Muscle of leg (tissue), 11 donors: ENCODE data around the gene ENPP3. TPM values are rescaled to one million over a fixed set of nuclear protein-coding genes. Genes with fewer than 3 reads are reported as not detected.

Experiments used
- DNase-seq: peaks from one replicate; pipeline ENCODE4 v3.0.0; 2013
- H3K27ac ChIP-seq: one replicate; pipeline ENCODE4 v1.5.1; 2013; ENCODE audit warnings: mild to moderate bottlenecking, low read length, control low read depth
- H3K27me3 ChIP-seq: one replicate; pipeline ENCODE4 v1.6.1; 2013; ENCODE audit warnings: low read length; ENCODE audit not compliant: control insufficient read depth, insufficient read depth
- H3K36me3 ChIP-seq: one replicate; pipeline ENCODE4 v1.6.1; 2013; ENCODE audit warnings: low read length; ENCODE audit not compliant: control insufficient read depth, insufficient read depth
- H3K4me1 ChIP-seq: one replicate; pipeline ENCODE4 v1.6.1; 2013; ENCODE audit warnings: low read length; ENCODE audit not compliant: control insufficient read depth, insufficient read depth
- H3K4me3 ChIP-seq: one replicate; pipeline ENCODE4 v1.5.1; 2013; ENCODE audit warnings: low read length, control low read depth
- H3K9me3 ChIP-seq: replicated peaks from 2 replicates; pipeline ENCODE4 v1.6.1; 2013; ENCODE audit warnings: low read depth, low read length; ENCODE audit not compliant: control insufficient read depth
- WGBS: methylation state at CpG from one replicate; pipeline ENCODE4 v1.1.5; 2013; ENCODE audit warnings: missing lambda C conversion rate; ENCODE audit not compliant: insufficient coverage; 5-methylcytosine and 5-hydroxymethylcytosine counted together
- polyA plus RNA-seq, 8 donors: library from polyadenylated mRNA; unstranded; fragments of 120-200 nt; gene quantifications; one replicate each; pipeline versions ENCODE4 v1.2.1 to v1.2.3, GENCODE V29; 2013; ENCODE audit warnings: inconsistent platforms in 1 of 8, low replicate concordance in 1 of 8; ENCODE audit not compliant: insufficient read length in 8 of 8, insufficient read depth in 1 of 8
- total RNA-seq: library from RNA; stranded (reverse); fragments of 120-200 nt; gene quantifications from one replicate; pipeline ENCODE4 v1.2.4, GENCODE V29; 2013

Gene ENPP3
- total and polyA plus RNA-seq, 9 donors, result 0.16 to 2.9 (median 0.34) TPM

DNA sequence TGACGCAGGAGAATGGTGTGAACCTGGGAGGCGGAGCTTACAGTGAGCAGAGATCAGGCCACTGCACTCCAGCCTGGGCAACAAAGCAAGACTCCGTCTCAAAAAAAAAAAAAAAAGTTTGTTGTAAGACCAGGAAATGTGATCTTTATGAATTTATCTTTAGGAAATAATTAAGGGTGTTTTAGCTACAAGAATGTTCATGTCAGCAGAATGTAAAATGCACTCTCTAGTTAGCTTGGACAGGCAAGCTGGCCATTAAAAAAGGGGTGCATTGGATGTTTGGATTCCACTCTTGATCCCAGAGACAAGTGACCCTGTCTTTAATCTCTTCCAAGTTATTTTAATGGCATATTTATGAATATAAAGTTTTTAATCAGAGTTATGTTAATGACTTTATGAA lies 19.6 kb downstream of the ENPP3 start:
- no peaks in the 10 kb centered on the region for H3K36me3 ChIP-seq
- 92% methylated on average over 2 of the region's 3 CpGs for WGBS

DNA sequence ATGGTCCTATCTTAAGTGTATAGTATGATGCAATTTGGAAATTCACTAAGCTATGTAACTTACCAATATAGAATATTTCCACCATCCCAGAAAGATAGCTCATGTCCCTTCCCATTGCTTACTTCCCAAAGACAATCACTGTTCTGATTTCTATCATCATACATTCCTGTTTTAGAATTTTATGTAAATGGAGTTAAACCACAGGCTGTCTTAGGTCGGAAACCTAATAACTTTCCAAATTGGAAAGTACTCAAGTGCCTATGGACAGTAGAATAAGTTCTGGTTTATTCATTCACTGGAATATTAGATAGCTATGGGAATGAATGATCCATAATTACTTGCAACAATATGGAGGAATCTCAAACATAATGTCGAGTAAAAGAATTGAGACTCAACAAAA lies 20.1 kb downstream of the ENPP3 start:
- no peaks in the 10 kb centered on the region for H3K4me1 ChIP-seq
- H3K27ac ChIP-seq, result no peak overlapping the region
- no peak overlapping the region for H3K4me3 ChIP-seq
- no CpG with 5 or more reads among the region's 2 CpGs for WGBS
- H3K27me3 ChIP-seq, result no peaks in the 10 kb centered on the region
- no peaks in the 10 kb centered on the region for H3K9me3 ChIP-seq
- H3K36me3 ChIP-seq, result no peaks in the 10 kb centered on the region
- DNase-seq, result no peak

More for the DNA sequence above, 19.6 kb downstream of the ENPP3 start:
- Histone ChIP-seq H3K4me3 (no peak overlapping the region), H3K4me1 (no peaks in the 10 kb centered on the region), H3K27me3 (no peaks in the 10 kb centered on the region), H3K27ac (no peak overlapping the region), H3K9me3 (no peaks in the 10 kb centered on the region)
- no peak for DNase-seq

DNA sequence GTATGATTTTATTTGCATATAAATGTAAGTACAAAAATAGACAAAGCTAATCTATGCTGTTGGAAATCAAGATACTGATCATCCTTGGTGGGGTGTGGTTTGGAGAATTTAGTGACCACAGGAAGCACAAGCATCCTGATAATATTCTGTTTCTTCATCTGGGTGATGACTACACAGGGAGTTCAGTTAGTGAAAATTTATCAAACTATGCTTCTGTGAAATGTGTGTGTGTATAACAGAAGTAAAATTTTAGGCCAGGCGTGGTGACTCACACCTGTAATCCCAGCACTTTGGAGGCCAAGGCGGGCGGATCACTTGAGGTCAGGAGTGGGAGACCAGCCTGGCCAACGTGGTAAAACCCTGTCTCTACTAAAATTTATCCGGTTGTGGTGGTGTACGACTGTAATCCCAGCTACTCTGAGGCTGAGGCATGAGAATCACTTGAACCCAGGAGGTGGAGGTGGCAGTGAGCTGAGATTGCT lies 20.6 kb downstream of the ENPP3 start:
- H3K27me3 ChIP-seq, result no peaks in the 10 kb centered on the region
- WGBS, result 84% methylated on average over 6 of the region's 6 CpGs
- no peak overlapping the region for H3K27ac ChIP-seq
- H3K4me1 ChIP-seq, result no peaks in the 10 kb centered on the region
- DNase-seq, result no peak
- H3K4me3 ChIP-seq, result no peak overlapping the region
- H3K9me3 ChIP-seq, result no peaks in the 10 kb centered on the region
- H3K36me3 ChIP-seq, result no peaks in the 10 kb centered on the region

DNA sequence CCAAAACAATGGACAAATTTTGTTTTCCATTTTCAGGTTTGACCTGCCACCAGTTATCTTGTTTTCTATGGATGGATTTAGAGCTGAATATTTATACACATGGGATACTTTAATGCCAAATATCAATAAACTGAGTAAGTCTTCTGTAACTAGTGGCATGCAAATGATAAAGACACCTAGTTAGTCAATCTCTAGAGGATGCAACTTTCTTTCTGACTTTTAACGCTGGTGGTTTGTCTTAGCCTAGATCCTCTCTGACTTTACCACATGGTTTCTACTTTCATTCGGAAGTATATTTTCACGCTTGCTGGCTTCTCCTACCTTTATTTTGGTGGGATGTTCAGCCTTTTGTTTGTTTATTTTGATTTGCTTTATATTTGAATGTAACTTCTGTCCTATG lies 21.2 kb downstream of the ENPP3 start:
- Histone ChIP-seq H3K9me3 (no peaks in the 10 kb centered on the region), H3K27ac (no peak overlapping the region), H3K4me3 (no peak overlapping the region), H3K36me3 (no peaks in the 10 kb centered on the region), H3K27me3 (no peaks in the 10 kb centered on the region), H3K4me1 (no peaks in the 10 kb centered on the region)
- DNase-seq, result no peak
- no CpG with 5 or more reads among the region's 3 CpGs for WGBS

DNA sequence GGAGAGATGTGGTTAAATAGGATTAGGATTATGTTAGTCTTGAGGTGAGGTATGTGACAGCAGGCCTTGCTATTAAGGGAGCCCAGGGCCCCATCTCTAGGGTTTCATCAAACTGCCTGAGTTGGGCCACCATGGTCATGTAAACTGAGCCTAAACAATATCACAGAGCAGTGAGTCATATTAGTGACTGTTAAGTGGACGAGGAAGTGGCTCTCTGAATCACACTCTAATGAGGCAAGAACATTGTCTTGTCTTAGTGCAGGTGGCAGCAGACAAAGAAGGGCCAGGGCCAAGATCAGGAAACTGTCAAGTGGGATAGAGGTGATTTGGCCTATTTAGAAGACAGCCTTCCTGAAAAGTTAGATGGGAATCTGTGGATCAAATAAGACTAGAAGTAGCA lies 23.1 kb downstream of the ENPP3 start:
- no peaks in the 10 kb centered on the region for H3K27me3 ChIP-seq
- no peaks in the 10 kb centered on the region for H3K36me3 ChIP-seq
- no peaks in the 10 kb centered on the region for H3K9me3 ChIP-seq
- H3K27ac ChIP-seq, result no peak overlapping the region
- WGBS, result 57% methylated on average over 1 of the region's 1 CpG
- H3K4me3 ChIP-seq, result no peak overlapping the region
- no peak for DNase-seq
- H3K4me1 ChIP-seq, result no peaks in the 10 kb centered on the region

DNA sequence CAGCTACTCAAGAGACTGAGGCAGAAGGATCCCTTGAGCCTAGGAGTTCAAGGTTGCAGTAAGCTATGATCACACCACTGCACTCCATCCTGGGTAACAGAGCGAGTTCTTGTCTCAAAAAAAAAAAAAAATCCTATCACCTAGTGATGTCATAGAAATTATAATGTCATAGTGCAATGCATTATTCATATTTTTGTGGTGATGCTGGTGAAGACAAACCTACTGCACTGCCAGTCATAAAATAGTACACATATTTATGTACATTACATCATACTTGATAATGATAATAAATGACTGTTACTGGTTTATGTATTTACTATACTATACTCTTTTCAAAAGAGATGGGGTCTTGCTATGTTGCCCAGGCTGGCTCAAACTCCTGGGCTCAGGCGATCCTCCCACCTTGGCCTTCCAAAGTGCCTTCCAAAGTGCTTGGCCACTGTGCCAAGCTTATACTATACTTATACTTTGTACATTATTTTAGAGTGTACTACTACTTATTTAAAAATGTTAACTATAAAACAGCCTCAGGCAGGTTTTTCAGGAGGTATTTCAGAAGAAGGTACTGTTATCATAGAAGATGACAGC lies 26.6 kb downstream of the ENPP3 start:
- no peak for DNase-seq
- no peak overlapping the region for H3K4me3 ChIP-seq
- H3K4me1 ChIP-seq, result no peaks in the 10 kb centered on the region
- no peaks in the 10 kb centered on the region for H3K9me3 ChIP-seq
- WGBS, result no CpG with 5 or more reads among the region's 2 CpGs
- H3K36me3 ChIP-seq, result no peaks in the 10 kb centered on the region
- H3K27me3 ChIP-seq, result no peaks in the 10 kb centered on the region
- no peak overlapping the region for H3K27ac ChIP-seq

DNA sequence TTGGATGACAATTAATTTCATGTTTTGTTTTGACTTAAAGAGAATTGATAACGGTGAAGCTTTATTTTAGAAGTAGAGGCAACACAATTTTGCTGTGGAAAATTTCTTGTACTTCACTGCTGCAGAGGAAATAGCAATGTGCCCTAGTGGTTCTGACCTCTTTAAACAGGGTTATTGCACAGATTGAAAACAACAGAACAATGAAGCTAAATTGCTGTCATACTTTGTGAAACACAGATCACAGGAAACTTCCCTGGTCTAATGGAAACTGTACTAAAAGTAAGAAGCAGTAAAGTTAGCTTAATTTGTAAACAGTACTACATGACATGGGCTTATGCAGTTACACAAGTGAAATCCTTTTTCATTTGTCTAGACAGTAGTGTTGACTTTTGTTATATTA lies 32.8 kb downstream of the ENPP3 start:
- 78% methylated on average over 1 of the region's 1 CpG for WGBS
- no peaks in the 10 kb centered on the region for H3K9me3 ChIP-seq
- no peak overlapping the region for H3K27ac ChIP-seq
- H3K4me1 ChIP-seq, result no peaks in the 10 kb centered on the region
- peak; percentile 8 for DNase-seq
- H3K27me3 ChIP-seq, result no peaks in the 10 kb centered on the region
- no peaks in the 10 kb centered on the region for H3K36me3 ChIP-seq
- no peak overlapping the region for H3K4me3 ChIP-seq

DNA sequence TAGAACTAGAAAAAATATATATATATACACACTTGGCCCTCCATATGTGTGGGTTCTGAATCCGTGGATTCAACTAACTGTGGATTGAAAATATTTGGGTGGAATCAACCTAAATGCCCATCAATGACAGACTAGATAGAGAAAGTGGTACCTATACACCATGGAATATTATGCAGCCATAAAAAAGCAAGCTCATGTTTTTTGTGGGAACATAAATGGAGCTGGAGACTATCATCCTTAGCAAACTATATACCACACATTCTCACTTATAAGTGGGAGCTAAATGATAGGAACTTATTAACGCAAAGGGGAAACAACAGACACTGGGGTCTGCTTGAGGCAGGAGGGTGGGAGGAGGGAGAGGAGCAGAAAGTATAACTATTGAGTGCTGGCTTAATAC lies 36.1 kb downstream of the ENPP3 start:
- no CpG with 5 or more reads among the region's 2 CpGs for WGBS
- no peaks in the 10 kb centered on the region for H3K4me1 ChIP-seq
- no peaks in the 10 kb centered on the region for H3K9me3 ChIP-seq
- H3K27me3 ChIP-seq, result no peaks in the 10 kb centered on the region
- H3K27ac ChIP-seq, result no peak overlapping the region
- H3K36me3 ChIP-seq, result no peaks in the 10 kb centered on the region
- DNase-seq, result no peak
- no peak overlapping the region for H3K4me3 ChIP-seq

DNA sequence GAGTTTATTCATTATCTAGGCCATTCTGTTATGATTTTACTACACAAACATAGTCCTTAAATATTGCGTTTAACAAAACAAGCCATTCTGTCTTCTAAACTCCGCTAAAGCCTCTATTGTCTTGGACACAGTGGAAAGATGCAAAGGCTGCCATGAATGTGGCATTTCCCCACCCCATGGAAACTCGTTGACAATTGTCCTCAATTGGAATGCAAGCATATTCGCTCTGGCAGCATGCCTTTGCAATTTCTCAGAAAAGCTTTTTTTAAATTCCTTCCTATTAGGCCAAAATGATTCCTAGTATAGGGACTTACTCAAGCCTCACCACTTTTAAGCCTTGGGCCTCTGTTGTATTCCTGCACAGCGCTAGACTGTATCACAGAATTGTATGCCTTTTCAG lies 41.3 kb downstream of the ENPP3 start:
- 57% methylated on average over 4 of the region's 5 CpGs for WGBS
- Histone ChIP-seq H3K4me3 (no peak overlapping the region), H3K36me3 (no peaks in the 10 kb centered on the region), H3K4me1 (no peaks in the 10 kb centered on the region), H3K27me3 (peaks cover 2% of the 10 kb centered on the region), H3K9me3 (no peaks in the 10 kb centered on the region), H3K27ac (no peak overlapping the region)
- no peak for DNase-seq

DNA sequence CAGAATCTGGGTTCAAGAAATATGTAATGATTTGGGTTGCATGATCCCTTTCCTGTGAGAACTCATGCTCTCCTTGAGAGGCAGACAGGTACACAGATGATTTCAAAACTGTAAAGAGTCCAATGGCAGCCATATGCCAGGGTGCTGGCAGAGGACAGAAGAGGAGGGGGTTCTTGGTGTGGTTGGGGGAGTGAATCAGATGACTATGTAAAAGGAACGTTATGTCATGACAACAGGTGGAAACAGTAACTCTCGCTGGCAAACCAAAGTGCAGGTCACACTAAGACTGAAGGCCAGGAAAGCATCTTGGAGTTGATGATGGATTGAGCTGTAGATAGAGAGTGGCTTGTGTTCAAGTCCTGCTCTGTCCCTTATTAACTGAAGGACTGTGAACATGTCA lies 43.8 kb downstream of the ENPP3 start:
- Histone ChIP-seq H3K9me3 (no peaks in the 10 kb centered on the region), H3K4me1 (no peaks in the 10 kb centered on the region), H3K4me3 (no peak overlapping the region), H3K27ac (no peak overlapping the region), H3K27me3 (peaks cover 2% of the 10 kb centered on the region), H3K36me3 (no peaks in the 10 kb centered on the region)
- WGBS, result 76% methylated on average over 2 of the region's 2 CpGs
- DNase-seq, result no peak

DNA sequence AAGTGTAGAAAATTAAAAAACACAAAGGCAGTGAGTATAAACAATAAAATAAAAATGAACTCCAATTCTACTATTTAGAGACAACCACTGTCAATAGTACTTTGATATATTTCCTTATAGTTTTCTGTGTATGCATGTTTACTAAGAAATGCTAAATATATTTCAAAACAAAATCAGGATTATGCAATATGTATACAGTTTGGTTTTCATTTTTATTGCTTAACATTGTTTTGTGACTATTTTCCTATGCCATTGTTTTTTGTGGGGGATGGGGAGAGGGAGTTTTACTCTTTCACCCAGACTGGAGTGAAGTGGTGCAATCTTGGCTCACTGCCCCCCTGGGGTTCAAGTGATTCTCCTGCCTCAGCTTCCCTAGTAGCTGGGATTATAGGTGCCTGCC lies 44.5 kb downstream of the ENPP3 start:
- Histone ChIP-seq H3K4me3 (no peak overlapping the region), H3K4me1 (no peaks in the 10 kb centered on the region), H3K27ac (no peak overlapping the region), H3K27me3 (peaks cover 2% of the 10 kb centered on the region), H3K9me3 (no peaks in the 10 kb centered on the region), H3K36me3 (no peaks in the 10 kb centered on the region)
- DNase-seq, result no peak
